HG02610 (cell line): ENCODE data around the gene COPS9.

Experiments used
- ATAC-seq: cut with Tn5 transposase; IDR thresholded peaks from one replicate; pipeline ENCODE4 v1.9.1; 2021; ENCODE audit warnings: mild to moderate bottlenecking, moderate library complexity; ENCODE audit not compliant: unreplicated experiment

COPS9 gene

DNA sequence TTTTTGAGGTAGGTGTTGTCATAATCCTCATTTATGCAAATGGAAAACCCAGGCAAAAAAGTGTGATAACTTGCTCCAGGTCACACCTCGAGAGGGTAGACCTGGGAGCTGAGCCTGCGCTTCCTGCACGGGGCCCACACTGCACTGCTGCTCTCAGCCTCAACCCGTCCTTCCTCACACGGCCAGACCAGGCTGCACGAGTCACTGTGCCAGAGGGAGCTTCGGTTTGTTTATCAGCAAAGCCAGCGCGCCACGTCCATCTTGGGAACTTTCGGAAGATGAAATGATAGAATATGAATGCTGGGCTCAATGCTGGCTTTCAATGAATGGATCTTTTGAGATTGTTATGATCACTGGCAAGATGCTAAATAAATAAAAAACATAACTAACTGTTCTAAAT lies 14.4 kb downstream of the COPS9 start:
- ATAC-seq = no peak

DNA sequence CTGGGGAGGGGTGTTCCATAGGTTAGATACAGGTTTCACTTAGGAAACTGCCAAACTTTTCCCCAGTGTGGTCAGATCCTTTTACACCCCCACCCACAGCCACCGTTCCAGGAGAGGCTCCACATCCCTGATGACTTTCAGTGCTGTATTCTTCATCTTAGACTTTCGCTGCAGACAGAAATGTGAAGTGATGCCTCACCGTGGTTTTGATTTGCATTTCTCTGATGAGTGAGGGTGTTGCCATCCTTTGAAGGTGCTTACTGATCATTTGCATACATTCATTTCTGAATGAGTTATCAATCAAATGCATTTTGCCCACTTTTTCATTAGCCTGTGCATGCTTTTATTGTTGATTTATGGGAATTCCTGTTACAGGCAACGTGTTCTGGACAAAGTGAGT lies 14.9 kb downstream of the COPS9 start:
- ATAC-seq = no peak

DNA sequence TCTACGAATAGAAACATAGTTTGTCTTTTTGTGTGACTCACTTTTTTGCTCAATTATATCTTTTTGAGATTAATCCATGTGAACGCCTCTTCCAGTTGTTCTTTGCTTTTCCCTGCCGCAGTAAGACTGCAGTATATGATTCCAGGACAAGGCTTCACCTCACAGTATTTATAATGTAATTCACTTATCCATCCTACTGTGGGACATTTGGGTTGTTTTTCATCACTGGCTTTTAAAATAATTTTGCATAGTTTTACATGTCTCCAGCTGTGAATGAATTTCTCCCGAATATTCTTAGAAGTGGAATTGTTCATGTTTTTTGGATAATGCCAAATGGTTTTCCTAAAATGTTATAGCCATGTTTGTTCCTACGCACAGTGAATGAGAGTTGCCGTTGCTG lies 21.9 kb downstream of the COPS9 start:
- no peak for ATAC-seq

DNA sequence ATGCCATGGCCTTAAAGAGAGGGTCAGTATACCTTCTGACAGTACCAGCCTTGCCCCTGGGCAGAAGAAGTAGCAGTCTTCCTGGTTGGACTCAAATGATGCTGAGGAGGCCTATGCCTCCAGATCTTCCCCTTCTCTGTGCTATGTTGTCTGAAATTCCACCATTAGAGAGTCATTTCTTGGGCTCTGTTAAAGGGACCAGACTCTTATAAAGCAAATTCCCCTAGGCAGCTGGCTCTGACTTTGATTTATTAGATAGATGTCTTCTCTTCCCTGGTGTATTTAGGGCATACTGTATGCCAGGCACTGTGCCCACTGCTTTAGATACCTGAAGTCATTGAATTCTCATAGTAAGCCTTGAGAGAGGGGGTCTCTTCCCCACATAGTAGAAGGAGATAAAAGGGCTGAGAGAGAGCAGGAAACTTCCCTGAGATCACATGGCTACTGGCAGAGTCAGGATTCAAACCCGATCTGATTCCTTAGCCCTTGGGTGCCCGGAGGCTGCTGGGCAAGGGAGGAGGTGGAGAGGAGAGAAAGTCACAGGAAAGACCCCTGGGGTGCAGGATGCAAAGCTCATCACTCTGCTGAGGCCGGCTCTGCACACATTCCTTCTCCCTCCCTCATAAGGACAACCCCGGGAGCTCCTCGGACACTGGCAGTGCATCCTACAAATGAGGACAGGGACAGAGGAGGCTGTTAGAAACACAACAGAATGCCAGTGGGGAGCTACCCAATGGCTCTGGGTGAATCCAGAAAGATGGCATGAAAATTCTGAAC lies 23.0 kb downstream of the COPS9 start:
- no peak for ATAC-seq

DNA sequence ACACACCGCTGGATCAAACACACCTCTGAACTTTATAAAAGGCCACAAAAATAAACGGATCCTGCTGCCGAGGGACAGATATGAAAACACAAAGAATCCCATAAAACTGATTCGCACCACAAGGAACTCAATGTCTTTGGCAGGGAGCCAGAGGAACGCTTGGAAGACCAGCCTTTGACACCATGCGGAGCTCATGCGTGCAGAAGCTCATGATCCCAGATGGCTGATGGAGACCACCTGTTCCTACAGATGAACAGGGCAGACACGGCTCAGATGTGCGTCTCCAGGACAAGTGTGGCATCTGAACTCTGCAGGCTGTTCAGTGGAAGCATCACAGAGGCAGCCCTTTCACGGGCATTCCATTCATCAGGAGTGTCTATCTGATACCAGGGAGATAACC lies 24.9 kb downstream of the COPS9 start:
- ATAC-seq = no peak

DNA sequence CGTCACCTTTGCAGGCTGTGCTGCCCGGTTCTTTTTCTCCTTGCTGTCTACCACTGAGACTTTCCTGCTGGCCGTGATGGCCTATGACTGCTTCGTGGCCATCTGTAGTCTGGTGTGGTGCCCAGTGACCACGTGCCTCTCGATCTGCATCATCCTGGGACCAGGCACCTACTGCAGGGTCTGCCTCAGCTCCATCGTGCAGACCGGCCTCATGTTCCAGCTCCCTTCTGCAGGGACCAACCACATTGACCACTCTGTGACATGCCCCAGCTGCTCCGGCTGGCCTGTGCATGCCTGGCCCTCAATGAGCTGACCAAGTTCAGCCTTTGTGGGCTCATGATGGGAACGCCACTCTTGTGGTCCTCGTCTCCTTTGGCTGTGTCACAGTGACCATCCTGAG lies 26.7 kb downstream of the COPS9 start:
- no peak for ATAC-seq

DNA sequence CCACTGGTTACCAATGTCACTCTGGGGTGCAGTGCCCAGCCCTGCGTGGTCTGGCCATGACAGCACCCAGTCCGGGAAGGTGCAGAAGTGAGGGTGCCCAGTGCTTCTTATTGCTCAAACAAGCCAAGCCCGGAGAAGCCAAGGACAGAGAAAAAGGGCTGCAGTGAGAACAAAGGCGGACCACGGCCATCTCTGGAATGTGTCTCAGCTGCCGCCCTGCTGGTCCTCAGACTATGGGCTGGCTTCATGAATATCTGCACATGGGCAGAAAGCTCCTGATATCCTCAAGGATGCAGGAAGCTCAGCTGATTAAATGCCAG lies 28.7 kb downstream of the COPS9 start:
- no peak for ATAC-seq

DNA sequence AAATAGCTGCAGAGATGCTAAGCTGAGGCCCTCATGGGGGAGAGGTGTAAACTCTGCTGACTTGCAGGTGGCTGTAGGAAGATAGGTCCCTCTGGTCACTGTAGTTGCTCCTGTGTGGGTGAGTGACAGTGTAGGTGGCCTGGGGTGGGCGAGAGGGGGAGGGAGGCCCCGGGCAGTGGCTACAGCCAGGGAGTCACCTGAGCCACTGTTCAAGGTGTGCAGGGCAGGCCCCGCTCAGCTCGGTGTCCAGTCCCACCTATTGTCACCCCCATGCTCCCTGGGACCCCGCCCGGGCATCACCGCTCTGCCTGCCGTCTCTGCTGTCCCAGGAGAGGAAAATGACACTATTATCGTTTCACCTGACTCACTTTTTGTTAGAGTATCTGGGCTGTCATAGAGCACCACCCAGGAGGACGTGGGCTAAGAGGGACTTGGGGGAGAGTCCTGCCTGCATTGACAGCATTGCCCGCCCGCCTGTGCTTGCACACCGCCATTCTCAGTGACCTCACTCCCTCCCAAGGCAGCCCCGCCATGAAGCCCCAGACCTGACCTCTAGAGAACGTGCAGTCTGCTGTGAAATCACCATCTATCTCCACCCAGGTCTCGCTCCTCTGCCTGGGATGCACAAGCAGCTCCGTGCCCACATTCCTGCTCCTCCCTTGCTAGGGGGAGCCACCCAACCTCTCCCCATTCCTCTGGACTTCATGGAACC lies 29.2 kb downstream of the COPS9 start:
- ATAC-seq = no peak

DNA sequence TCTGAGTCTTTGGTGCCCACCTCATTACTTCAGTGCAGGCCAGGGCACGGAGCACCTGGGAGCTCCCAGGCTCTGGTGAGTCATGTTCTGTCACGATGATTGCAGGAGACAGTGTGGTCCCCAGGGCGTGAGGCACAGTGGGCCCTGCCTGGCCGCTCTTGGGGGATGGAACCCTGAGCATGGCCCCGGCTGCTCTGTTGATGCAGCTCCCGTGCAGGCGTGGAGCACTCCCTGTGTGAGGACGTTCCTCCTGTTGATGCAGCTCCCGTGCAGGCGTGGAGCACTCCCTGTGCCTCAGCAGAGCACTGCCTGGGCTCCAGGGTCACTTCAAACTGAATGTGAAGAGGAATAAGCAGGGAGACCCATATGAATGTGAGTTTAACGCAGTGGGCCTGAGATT lies 30.1 kb downstream of the COPS9 start:
- no peak for ATAC-seq

DNA sequence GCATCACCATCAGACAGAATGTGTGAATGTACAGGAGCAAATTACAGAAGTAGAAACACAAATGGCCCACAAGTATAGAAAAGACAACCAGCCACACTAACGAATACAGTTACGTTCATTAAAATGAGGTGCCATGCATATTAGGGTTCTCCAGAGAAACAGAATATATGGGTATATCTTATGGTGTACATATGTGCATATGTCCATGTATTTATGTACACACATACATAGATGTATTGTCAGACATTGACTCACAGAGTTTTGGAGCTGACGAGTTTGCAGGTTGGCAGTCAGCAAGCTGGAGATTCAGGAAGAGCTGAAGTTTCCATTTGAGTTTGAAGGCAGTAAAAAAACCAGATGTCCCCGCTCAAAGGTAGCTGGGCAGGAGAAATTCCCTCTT lies 33.0 kb downstream of the COPS9 start:
- ATAC-seq = no peak

DNA sequence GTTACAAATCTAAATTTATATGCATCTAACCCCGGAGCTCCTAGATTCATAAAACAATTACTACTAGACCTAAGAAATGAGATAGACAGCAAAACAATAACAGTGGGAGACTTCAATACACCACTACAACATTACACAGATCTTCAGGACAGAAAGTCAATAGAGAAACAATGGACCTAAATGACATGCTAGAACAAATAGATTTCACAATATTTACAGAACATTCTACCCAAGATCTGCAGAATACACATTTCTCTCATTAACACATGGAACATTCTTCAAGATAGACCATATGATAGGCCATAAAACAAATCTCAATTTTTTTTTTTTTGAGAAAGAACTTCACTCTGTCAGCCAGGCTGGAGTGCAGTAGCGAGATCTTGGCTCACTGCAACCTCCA lies 37.8 kb downstream of the COPS9 start:
- ATAC-seq = no peak

DNA sequence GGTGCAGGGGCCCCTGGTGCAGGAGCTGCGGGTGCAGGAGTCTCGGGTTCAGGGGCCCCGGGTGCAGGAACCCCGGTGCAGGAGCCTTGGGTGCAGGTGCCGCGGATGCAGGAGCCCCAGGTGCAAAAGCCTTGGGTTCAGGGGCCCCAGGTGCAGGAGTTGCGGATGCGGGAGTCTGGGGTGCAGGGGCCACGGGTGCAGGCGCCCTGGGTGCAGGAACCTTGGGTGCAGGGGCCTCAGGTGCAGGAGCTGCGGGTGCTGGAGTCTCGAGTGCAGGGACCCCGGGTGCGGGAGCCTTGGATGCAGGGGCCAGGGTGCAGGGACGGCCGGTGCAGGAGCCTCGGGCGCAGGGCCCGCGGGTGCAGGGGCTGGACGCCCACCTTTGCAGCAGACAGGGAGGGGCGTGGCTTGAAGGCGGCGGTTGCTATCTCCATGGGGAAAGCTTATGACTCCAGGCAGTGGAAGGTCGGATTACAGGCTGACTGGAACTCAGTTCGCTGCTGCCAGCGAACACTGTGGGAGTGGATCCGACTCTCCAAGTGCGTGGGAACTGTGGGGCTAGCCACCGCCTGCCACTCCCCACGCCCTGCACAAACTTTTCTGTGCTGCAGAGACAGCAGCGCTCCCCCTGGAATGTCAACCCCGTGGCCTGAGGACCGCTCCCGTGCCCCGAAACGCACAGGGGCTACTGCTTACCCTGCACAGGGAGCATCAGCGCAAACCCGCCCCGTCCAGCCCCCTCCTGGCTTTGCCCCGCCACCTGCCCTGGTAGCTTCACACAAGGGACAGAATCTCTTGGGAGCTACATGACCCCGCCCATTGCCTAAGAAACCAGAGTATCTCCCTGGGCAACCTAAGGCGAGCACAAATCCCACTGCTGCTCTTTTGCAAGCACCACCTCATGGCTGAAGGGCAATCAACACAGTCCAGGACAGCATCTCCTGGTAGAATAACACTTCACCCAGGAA lies 40.3 kb downstream of the COPS9 start:
- ATAC-seq = no peak

DNA sequence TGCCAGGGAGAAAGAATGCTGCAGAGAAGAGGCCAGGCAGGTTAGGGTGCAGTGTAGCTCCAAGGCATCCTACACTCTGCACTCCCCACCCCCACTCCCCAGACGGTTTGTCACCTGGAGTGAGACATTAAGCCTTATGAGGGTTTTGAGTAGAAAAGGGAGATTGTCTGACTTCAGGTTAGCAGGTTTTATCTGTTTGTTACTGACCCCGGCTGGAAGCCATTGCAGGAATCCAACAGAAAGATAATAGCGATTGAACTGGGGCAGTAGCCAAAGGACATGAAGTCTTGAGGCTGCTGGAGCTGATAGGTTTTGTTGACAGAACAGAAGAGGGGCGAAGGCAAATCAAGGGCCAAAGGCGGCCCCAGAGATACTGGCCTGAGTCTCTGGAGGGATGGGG lies 46.8 kb downstream of the COPS9 start:
- no peak for ATAC-seq

DNA sequence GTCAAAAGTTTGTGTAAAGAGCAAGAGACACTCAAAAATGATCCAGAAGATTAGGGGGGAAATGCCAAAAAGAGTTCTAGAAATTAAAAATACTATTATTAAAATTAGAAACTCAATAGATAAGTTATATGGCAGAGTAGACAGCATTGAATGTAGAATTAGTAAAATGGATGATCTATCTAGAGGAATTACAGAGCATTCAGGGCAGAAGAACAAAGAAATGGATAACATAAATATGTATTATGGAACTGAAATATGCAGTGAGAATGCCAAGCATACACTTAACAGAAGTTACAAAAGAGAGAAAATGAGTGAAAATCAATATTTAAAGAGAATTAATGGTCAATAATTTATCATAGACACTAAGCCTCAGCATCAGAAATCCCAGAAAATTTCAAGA lies 49.5 kb downstream of the COPS9 start:
- ATAC-seq = no peak
